Measurements from ENCODE around the gene CELF4.

CELF4 gene

DNA sequence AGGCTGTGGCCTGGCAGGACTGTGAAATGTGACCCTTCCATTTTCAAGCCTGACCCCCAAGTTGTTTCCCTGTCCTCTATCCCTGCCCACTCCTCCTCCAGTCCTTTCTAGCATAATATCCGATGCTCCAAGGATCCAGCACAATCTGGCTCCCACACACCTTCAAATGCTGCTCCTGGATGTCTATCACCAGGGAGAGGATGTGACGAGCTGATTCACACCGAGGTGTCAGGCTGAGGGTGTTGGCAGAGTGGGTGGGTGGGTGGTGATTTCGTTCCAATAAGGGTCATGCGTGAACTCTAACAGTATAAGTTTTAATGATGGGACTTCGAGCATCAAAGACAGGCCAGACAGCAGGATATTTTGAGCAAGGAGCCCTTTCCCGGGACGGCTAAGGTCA lies 107.8 kb downstream of the CELF4 start:
- no peak for TF ChIP-seq TAF1 (IDR thresholded peaks at IDR 0.05; ENCODE audit: low read depth, low read length)
- TF ChIP-seq PAX5 (IDR thresholded peaks at IDR 0.05; ENCODE audit: insufficient read depth, low read length, severe bottlenecking) = no peak
- TF ChIP-seq POU2F2 (IDR thresholded peaks at IDR 0.05; ENCODE audit: low read depth, low read length) = no peak
- no peak for TF ChIP-seq POLR2A (IDR thresholded peaks at IDR 0.05; ENCODE audit: low read depth, low read length)
- no peak for TF ChIP-seq SPI1 (IDR thresholded peaks at IDR 0.05; ENCODE audit: low read depth, low read length)
- TF ChIP-seq POLR2AphosphoS5 (IDR thresholded peaks at IDR 0.05; ENCODE audit: low read depth, low read length) = no peak
- no peak for FAIRE-seq

GRCh38 chr18:37457341-37457740 lies 108.3 kb downstream of the CELF4 start:
- FAIRE-seq = no peak
- DNase-seq (ENCODE audit: insufficient read length, low spot score) = no peak
- TF ChIP-seq POU2F2 (IDR thresholded peaks at IDR 0.05; ENCODE audit: low read depth, low read length) = no peak
- TF ChIP-seq TAF1 (IDR thresholded peaks at IDR 0.05; ENCODE audit: low read depth, low read length) = no peak
- no peak for TF ChIP-seq POLR2AphosphoS5 (IDR thresholded peaks at IDR 0.05; ENCODE audit: low read depth, low read length)
- no peak for TF ChIP-seq SPI1 (IDR thresholded peaks at IDR 0.05; ENCODE audit: low read depth, low read length)
- no peak for TF ChIP-seq POLR2A (IDR thresholded peaks at IDR 0.05; ENCODE audit: low read depth, low read length)
- TF ChIP-seq PAX5 (IDR thresholded peaks at IDR 0.05; ENCODE audit: insufficient read depth, low read length, severe bottlenecking) = no peak

More for the DNA sequence above, 107.8 kb downstream of the CELF4 start:
- DNase-seq (ENCODE audit: insufficient read length, low spot score) = no peak

GRCh38 chr18:37456873-37457272 lies 108.7 kb downstream of the CELF4 start:
- FAIRE-seq (no peak), DNase-seq (ENCODE audit: insufficient read length, low spot score) (no peak)
- no peak for TF ChIP-seq POLR2AphosphoS5 (IDR thresholded peaks at IDR 0.05; ENCODE audit: low read depth, low read length)
- no peak for TF ChIP-seq POLR2A (IDR thresholded peaks at IDR 0.05; ENCODE audit: low read depth, low read length)
- TF ChIP-seq POU2F2 (IDR thresholded peaks at IDR 0.05; ENCODE audit: low read depth, low read length) = no peak
- no peak for TF ChIP-seq PAX5 (IDR thresholded peaks at IDR 0.05; ENCODE audit: insufficient read depth, low read length, severe bottlenecking)
- no peak for TF ChIP-seq TAF1 (IDR thresholded peaks at IDR 0.05; ENCODE audit: low read depth, low read length)
- no peak for TF ChIP-seq SPI1 (IDR thresholded peaks at IDR 0.05; ENCODE audit: low read depth, low read length)

DNA sequence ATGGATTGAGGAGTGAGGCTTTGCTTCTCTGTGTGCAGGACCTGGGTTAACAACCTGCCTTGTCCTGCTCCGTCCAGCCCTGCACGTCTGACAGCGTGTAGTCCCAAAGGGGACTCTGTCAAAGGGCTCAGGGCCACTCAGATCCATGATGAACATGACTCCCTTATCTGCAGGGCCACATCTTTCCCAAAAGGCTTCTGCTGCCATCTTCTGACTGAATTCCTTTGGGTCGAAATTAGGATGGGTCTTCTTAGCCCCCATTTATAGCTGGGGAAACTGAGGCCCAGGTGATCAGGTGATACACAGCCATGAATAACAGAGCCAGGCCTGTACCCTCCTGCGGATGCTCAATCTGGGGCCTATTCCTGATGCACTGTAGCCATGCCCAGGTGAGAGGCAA lies 109.2 kb downstream of the CELF4 start:
- FAIRE-seq = no peak
- no peak for TF ChIP-seq POU2F2 (IDR thresholded peaks at IDR 0.05; ENCODE audit: low read depth, low read length)
- no peak for TF ChIP-seq POLR2AphosphoS5 (IDR thresholded peaks at IDR 0.05; ENCODE audit: low read depth, low read length)
- TF ChIP-seq TAF1 (IDR thresholded peaks at IDR 0.05; ENCODE audit: low read depth, low read length) = no peak
- no peak for TF ChIP-seq POLR2A (IDR thresholded peaks at IDR 0.05; ENCODE audit: low read depth, low read length)
- TF ChIP-seq PAX5 (IDR thresholded peaks at IDR 0.05; ENCODE audit: insufficient read depth, low read length, severe bottlenecking) = no peak
- no peak for TF ChIP-seq SPI1 (IDR thresholded peaks at IDR 0.05; ENCODE audit: low read depth, low read length)

DNA sequence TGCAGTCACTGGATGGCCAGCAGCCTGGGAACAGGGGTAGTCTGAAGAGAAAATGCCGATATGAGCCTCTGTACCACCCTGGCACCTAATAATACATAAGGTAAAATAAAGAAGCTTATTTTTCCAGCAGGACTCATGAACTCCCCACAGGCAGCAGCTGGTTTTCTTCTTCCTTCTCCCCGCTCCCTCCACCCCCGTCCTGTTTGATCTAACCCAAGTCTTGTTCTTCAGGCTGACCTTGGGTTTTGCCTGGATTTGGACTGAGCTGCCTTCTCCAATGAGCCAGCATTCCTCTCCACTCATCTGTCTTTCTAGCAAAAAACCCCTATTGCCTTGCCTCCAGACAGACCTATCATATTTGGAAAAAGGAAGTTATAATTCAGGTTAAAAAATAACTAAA lies 111.8 kb downstream of the CELF4 start:
- TF ChIP-seq PAX5 (IDR thresholded peaks at IDR 0.05; ENCODE audit: insufficient read depth, low read length, severe bottlenecking) (no peak), POLR2A (IDR thresholded peaks at IDR 0.05; ENCODE audit: low read depth, low read length) (no peak), POLR2AphosphoS5 (IDR thresholded peaks at IDR 0.05; ENCODE audit: low read depth, low read length) (no peak), POU2F2 (IDR thresholded peaks at IDR 0.05; ENCODE audit: low read depth, low read length) (no peak), TAF1 (IDR thresholded peaks at IDR 0.05; ENCODE audit: low read depth, low read length) (no peak), SPI1 (IDR thresholded peaks at IDR 0.05; ENCODE audit: low read depth, low read length) (no peak)
- no peak for DNase-seq (ENCODE audit: insufficient read length, low spot score)
- no peak for FAIRE-seq

More for the DNA sequence above, 109.2 kb downstream of the CELF4 start:
- DNase-seq (ENCODE audit: insufficient read length, low spot score) = no peak

- no peak for FAIRE-seq
- no peak for DNase-seq (ENCODE audit: insufficient read length, low spot score)
- TF ChIP-seq POU2F2 (IDR thresholded peaks at IDR 0.05; ENCODE audit: low read depth, low read length) (no peak), SPI1 (IDR thresholded peaks at IDR 0.05; ENCODE audit: low read depth, low read length) (no peak)
Observed at GRCh38 chr18:37452682-37453385, 112.8 kb downstream of the CELF4 start.

GRCh38 chr18:37452015-37452414 lies 113.6 kb downstream of the CELF4 start:
- no peak for FAIRE-seq

DNA sequence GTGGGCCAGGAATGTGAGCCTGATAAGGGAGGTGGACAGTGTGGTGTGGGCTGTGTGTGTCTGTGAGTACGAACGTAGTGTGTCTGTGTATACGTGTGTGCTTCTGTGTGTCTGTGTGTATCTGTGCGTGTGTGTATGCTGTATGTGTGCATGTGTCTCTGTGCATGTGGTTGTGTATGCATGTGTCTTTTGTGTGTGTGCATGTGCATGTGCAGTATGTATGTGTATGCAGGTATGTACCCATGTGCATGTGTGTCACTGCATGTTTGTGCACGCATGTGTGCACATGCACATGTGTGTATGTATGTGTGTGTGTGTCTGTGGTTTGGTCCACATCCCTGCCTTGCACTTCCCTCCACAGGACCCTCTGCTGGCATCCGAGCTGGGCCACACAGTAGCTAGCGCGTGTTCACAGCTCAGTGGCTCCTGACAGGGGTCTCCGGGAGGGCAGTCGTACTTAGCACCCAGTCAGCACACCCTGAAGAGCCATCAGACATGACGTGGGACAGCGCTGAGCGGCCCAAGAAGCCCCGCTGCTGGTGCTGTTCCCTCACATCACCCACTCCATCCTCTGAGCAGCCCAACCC lies 114.3 kb downstream of the CELF4 start:
- DNase-seq (ENCODE audit: insufficient read length, low spot score) = no peak
- no peak for FAIRE-seq
- no peak for TF ChIP-seq TAF1 (IDR thresholded peaks at IDR 0.05; ENCODE audit: low read depth, low read length)
- TF ChIP-seq POU2F2 (IDR thresholded peaks at IDR 0.05; ENCODE audit: low read depth, low read length) = no peak
- no peak for TF ChIP-seq POLR2A (IDR thresholded peaks at IDR 0.05; ENCODE audit: low read depth, low read length)
- no peak for TF ChIP-seq POLR2AphosphoS5 (IDR thresholded peaks at IDR 0.05; ENCODE audit: low read depth, low read length)
- no peak for TF ChIP-seq PAX5 (IDR thresholded peaks at IDR 0.05; ENCODE audit: insufficient read depth, low read length, severe bottlenecking)
- no peak for TF ChIP-seq SPI1 (IDR thresholded peaks at IDR 0.05; ENCODE audit: low read depth, low read length)

More at GRCh38 chr18:37452015-37452414, 113.6 kb downstream of the CELF4 start:
- TF ChIP-seq POU2F2 (IDR thresholded peaks at IDR 0.05; ENCODE audit: low read depth, low read length) (no peak), SPI1 (IDR thresholded peaks at IDR 0.05; ENCODE audit: low read depth, low read length) (no peak), POLR2A (IDR thresholded peaks at IDR 0.05; ENCODE audit: low read depth, low read length) (no peak), TAF1 (IDR thresholded peaks at IDR 0.05; ENCODE audit: low read depth, low read length) (no peak), PAX5 (IDR thresholded peaks at IDR 0.05; ENCODE audit: insufficient read depth, low read length, severe bottlenecking) (no peak), POLR2AphosphoS5 (IDR thresholded peaks at IDR 0.05; ENCODE audit: low read depth, low read length) (no peak)
- no peak for DNase-seq (ENCODE audit: insufficient read length, low spot score)

DNA sequence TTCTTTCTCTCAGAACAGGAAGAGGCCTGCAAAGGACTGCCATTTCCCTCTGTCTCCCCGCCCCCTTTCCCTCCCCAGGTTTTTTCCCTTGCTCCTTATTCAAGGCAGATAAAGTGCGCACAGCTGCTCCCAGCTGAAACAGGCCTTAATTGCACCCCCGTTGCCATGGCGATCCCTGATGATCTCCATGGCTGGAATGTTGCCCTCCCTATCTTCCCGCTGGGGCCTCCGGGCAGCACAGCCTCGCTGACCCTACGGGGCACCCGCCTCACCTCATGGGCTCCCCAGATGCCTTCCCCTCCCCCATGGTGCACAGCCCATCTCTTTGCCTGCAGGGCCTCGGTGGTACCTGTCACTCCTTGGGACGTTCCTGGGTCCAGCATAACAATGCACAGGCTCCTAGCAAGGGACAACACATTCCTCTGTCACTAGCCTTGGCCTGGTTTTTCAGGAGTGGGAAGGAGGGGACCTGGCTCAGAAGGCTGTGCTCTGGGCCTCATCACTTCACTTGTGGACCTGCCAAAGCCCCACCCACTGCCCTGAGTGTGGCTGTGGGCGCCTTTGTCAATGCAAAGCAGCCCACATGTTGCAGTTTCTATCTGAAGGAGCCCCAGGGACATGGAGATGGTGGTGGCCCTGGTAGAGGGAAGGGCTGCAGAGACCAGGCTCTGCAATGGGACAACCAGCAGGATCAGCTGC lies 115.0 kb downstream of the CELF4 start:
- DNase-seq (ENCODE audit: insufficient read length, low spot score) = no peak
- no peak for FAIRE-seq
- TF ChIP-seq POU2F2 (IDR thresholded peaks at IDR 0.05; ENCODE audit: low read depth, low read length) (no peak), POLR2AphosphoS5 (IDR thresholded peaks at IDR 0.05; ENCODE audit: low read depth, low read length) (no peak), TAF1 (IDR thresholded peaks at IDR 0.05; ENCODE audit: low read depth, low read length) (no peak)

Measured in GM12891 (cell line).